Measurements from ENCODE around the gene OGT.
A peak's percentile ranks its signal among the peaks of the same experiment; 100 is the strongest.
"Not testable (repeated sequence)": the region's sequence is repeated elsewhere in the genome, so short reads cannot be mapped to it uniquely, and the experiment has no call there.

Gene OGT

DNA sequence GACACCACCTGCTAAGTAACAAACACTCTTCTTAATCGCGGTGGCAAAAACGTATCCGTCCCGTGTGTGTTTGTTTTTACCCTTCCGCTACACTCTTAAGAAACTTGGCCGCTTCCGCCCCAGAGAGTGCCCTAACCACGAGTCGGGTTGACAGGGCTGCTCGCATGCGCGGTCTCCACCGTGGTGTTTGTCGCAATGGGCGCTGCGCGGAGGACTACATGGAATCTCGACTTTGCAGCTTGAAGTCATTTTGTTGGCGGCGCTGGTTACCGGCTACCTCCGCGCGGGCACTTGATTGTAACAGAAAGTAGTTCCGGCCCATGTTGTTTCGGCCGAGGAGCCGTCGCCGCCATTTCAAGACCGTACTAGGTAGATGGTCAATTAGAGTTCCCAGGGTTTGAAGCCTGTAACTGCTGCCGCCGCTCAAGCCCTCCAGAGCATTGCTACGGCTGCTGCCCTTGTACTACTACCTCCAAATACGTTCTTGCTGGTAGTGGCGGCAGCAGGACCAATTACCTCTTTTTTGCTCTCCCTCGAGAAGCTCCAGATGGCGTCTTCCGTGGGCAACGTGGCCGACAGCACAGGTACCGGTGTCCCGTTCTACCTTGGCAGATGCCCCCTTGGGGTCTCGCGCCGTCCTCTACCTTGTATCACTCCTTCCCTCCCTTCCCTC is at the start of gene OGT:
OGT (plus strand) TSS at position 352 of the 673 bp plus-strand sequence; CDS start at position 548, 196 bp downstream.
- DNase-seq (ENCODE audit: low spot score): peak; percentile 96

- DNase-seq (ENCODE audit: low spot score): no peak
Observed at GRCh38 chrX:71487814-71488213, 45.1 kb upstream of the OGT start.

- no peak for DNase-seq (ENCODE audit: low spot score)
Observed at GRCh38 chrX:71489540-71489939, 43.4 kb upstream of the OGT start.

DNA sequence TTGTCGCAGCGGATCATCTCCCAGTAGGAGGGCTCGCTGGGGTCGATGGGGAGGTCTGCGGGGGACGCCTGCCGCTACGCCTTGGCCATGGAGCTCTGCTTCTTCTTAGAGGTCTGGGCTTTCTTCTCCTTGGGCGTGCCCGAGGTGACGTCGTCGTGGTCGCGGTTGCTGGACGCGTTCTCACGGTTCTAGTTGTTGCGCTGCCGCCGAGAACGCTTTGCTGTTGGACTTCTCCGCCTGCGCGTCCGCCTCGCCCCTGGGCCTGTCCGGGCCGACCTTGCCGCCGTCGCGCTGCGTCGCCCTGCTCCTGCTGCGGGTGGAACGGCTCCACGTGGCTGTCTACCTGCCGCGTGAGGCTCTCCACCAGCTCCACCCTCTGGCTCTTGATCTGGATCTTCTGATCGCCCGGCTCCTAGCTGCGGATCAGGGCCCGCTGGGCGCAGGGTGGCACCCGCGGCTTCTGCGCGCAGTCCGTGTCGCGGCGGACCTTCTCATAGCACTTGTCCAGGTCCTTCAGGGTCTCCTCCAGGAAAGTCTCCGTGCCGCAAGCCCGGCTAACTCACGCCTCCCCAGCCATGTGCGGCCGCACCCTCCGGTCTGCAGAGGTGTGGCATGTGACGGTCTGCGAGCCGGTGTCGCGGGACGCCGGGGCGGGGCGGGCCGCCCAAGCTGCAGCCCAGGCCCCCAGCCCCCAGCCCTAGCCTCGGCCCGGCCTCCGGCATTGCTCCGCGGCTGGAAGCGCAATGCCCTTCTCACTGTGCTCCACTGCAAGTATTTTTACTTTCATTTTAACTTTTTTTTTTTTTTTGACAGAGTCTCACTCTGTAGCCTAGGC is 40.5 kb upstream of the OGT start:
- DNase-seq (ENCODE audit: low spot score): peak; percentile 28

DNA sequence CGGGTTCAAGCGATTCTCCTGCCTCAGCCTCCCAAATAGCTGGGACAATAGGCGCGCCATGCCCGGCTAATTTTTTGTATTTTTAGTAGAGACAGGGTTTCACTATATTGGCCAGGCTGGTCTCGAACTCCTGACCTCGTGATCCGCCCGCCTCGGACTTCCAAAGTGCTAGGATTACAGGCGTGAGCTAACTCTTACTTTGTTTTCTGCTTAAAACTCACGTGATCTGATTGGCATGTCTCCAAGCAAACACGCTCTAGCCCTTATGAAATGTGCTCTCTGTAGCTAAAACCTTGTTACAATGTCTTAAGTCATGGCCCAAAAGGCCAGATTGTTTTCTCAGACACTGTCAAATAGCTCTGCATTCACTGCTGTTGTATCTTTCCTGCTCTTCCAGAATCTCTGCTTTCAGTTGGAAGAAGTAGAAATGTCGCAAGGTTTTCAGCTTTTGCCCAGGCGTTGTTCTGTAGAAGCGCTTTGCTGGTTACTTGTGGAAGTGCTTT is 39.7 kb upstream of the OGT start:
- DNase-seq (ENCODE audit: low spot score): no peak

DNA sequence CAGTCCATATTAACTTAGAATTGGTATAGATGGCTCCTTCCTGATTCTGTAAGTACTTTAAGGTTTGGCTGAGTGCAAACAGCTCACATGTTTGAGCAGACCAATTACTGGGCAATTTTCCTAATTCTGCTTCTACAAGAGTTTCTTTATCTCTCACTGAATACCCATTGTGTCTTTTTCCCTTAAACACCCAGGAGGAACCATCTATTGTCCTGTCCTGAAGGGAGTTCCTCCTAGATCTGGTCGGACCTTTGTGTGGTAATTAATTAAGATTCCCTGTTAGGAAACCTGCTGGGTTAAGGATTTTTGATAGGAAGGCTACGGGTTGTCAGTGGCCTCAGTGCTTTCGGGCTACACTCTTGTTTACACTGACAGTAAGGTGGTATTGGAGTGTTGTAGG is 36.9 kb upstream of the OGT start:
- not testable (repeated sequence) for DNase-seq (ENCODE audit: low spot score)

DNA sequence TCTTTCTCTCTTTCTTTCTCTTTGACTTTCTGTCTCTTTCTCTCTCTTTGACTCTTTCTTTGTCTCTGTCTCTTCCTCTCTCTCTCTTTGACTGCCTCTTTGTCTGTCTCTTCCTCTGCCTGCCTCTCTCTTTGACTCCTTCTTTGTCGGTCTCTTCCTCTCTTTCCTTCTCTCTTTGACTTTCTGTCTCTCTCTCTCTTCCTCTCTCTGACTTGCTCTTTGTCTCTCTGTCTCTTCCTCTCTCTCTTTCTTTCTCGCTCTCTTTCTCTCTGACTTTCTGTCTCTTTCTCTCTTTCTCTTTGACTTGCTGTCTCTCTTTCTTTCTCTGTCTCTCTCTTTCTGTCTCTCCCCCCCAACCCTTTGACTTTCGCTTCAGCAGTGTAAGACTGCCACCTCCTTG is 36.4 kb upstream of the OGT start:
- no peak for DNase-seq (ENCODE audit: low spot score)

DNA sequence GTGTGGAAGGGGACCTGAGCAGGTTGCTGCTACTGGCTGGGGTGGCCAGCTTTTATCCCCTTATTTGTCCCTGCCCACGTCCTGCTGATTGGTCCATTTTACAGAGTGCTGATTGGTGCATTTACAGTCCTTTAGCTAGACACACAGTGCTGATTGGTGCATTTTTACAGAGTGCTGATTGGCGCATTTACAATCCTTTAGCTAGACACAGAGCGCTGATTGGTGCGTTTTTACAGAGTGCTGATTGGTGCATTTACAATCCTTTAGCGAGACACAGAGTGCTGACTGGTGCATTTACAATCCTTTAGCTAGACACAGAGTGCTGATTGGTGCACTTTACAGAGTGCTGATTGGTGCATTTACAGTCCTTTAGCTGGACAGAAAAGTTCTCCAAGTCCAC is 30.8 kb upstream of the OGT start:
- DNase-seq (ENCODE audit: low spot score): not testable (repeated sequence)

DNA sequence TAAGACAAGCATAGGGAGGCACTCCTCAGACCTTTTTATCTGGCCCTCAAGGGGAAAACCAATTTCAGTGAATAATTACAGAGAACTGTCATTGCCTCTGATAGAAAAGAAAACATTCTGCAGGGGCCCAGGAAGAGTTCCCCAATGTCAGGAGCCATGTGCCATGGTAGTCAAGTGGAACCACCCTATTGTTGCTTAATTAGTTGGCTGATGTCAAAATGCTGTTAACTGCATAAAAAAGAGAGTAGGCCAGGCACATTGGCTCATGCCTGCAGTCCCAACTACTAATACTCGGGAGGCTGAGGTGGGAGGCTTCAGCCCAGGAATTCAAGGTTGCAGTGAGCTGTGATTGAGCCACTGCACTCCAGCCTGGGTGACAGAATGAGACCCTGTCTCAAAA is 28.6 kb upstream of the OGT start:
- no peak for DNase-seq (ENCODE audit: low spot score)

DNA sequence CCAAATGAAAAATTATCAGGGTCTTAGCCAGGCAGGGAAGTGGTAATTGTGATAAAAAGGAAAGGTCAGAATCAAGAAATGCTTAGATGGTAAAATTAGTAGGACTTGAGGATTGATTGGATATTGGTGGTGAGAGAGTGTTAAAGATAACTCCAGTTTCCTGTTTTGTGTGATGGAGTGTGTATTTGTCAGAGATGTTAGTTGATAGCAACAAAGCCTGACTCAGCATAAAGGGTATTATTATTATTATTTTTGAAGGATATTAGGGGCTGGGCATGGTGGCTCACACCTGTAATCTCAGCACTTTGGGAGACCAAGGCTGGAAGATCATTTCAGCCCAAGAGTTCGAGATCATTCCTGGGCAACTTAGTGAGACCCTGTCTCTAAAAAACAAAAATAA is 23.6 kb upstream of the OGT start:
- no peak for DNase-seq (ENCODE audit: low spot score)

DNA sequence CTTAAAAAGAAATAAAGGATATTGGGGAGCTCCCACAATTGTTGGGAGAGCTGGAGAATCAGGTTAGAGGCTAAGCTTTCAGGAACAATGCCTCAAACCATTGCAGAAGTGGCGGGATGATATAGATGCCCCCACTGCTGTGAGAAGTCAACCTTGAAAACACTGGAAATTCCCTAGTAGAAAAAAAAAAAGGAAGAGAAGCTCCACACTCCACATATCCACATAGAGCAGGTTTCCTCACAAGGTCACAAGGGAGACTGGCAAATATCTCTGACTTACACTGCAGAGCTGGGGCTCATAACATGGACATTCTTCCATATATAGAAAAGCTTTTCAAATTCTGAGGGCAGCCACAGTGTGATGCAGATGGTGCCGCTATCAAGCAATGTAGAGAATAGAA is 22.7 kb upstream of the OGT start:
- peak; percentile 32 for DNase-seq (ENCODE audit: low spot score)

GRCh38 chrX:71513731-71514130 is 19.2 kb upstream of the OGT start:
- DNase-seq (ENCODE audit: low spot score): not testable (repeated sequence)

- no peak for DNase-seq (ENCODE audit: low spot score)
Observed at GRCh38 chrX:71514367-71515037, 18.4 kb upstream of the OGT start.

DNA sequence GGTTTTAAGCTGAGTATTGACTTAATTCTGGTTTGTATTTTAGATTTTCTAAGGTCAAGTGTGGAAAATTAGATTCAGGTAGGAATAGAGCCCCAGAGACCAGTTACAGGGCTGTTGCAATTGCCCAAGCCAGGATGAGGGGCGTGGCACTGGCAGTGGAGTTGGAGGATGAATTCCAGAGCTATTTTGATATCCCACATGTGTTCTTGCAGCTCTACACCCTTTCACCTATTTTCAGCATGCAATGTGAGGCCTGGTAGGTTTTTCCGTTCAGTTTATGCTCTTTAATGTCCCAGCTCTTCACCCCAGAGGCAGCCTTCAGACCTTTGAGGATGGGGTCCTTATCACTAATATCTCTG is 17.9 kb upstream of the OGT start:
- DNase-seq (ENCODE audit: low spot score): no peak

DNA sequence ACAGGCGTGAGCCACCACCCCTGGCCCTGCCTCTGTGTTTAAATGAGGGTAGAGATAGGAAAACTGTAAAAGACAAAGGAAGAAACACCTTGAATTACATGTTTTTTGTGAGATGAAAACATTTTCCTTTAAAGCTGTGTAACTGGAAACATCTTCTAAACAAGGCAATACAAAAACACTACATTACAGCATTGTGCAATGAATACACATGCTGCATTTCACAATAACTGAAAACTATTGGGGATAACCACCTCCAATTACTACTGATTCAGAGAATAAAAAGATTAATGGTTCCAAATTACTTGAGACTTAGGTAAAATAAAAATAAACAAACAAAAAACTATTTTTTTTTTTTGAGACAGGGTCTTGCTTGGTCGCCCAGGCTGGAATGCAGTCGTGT is 7.6 kb upstream of the OGT start:
- DNase-seq (ENCODE audit: low spot score): no peak

DNA sequence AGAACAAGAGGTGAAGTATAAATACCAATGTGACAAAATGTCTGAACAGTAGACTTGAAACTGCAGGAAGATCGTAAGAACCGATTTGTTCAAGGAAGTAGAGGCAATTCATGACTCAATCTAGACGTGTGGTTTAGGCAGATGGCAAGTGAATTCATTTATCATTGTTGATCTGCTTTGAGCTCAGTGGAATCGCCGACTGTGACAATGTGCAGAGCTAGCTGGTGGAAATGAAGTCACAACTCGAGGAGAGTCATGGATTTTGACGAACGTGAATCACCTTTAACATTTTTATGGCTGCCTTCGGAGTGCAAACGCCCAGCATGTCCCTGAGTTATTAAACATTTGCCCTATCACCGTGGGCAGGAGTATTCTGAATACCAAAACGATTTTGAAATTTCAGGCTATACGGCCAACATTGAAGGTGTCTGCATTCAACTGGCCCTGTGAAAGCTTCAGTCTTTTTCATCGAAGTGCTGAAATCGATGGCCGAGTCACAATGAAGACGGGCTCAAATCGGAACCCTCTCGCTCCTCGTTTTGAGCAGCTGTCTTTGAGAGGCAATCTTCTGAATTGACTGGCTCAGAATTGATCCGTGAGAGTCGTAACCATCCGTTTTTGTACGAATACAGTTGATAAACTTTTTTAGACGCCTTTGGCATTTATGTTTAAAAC is 689 bp upstream of the OGT start:
- peak; percentile 90 for DNase-seq (ENCODE audit: low spot score)

DNA sequence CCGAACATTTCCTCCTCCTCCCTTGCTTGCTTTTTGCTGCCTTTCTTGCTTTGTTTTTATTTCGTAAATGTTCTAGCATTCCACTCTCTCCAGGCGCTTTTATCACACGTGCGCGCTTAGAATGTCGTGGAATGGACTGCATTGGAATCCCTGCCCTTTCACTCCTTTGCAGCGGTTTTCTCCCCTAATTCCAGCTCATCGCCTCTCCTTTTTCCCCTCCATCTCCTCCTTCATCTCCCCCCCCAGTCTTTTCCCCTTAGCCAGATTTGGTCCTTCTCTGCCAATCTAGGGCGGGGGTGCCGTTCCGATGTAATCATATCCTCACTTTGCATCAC is 579 bp downstream of the OGT start:
- DNase-seq (ENCODE audit: low spot score): no peak

GRCh38 chrX:71533851-71534561 is 1.1 kb downstream of the OGT start:
- peak; percentile 26 for DNase-seq (ENCODE audit: low spot score)

GRCh38 chrX:71534773-71535544 is 2.1 kb downstream of the OGT start:
- no peak for DNase-seq (ENCODE audit: low spot score)

GRCh38 chrX:71536285-71536684 is 3.4 kb downstream of the OGT start:
- no peak for DNase-seq (ENCODE audit: low spot score)

DNA sequence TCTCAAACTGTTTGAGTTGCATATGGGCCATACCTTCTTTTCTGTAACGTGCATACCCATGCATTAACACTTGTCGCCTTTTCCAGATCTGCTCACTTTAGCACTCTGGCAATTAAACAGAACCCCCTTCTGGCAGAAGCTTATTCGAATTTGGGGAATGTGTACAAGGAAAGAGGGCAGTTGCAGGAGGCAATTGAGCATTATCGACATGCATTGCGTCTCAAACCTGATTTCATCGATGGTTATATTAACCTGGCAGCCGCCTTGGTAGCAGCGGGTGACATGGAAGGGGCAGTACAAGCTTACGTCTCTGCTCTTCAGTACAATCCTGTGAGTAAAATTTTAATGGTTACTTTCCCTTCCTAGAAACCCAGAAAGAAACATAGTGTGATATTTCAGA is 4.8 kb downstream of the OGT start:
- no peak for DNase-seq (ENCODE audit: low spot score)

Data from kidney tubule cell (primary cell).